ENCODE results near the gene ZMYM4.

Gene ZMYM4

GRCh38 chr1:35280006-35280405 lies 11.5 kb downstream of the ZMYM4 start:
- TF ChIP-seq, protein P1, sequence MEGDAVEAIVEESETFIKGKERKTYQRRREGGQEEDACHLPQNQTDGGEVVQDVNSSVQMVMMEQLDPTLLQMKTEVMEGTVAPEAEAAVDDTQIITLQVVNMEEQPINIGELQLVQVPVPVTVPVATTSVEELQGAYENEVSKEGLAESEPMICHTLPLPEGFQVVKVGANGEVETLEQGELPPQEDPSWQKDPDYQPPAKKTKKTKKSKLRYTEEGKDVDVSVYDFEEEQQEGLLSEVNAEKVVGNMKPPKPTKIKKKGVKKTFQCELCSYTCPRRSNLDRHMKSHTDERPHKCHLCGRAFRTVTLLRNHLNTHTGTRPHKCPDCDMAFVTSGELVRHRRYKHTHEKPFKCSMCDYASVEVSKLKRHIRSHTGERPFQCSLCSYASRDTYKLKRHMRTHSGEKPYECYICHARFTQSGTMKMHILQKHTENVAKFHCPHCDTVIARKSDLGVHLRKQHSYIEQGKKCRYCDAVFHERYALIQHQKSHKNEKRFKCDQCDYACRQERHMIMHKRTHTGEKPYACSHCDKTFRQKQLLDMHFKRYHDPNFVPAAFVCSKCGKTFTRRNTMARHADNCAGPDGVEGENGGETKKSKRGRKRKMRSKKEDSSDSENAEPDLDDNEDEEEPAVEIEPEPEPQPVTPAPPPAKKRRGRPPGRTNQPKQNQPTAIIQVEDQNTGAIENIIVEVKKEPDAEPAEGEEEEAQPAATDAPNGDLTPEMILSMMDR (IDR thresholded peaks at IDR 0.05; ENCODE audit: low read depth, low read length): no peak
- Histone ChIP-seq H3K9me3 (no peaks in the 10 kb centered on the region), H3K27me3 (no peaks in the 10 kb centered on the region), H3K36me3 (no peaks in the 10 kb centered on the region), H3K4me3 (ENCODE audit: low read depth, low read length) (no peak overlapping the region), H3K4me1 (no peaks in the 10 kb centered on the region)
- DNase-seq: no peak

- no peaks in the 10 kb centered on the region for H3K4me1 ChIP-seq
- H3K4me3 ChIP-seq (ENCODE audit: low read depth, low read length): no peak overlapping the region
- no peaks in the 10 kb centered on the region for H3K9me3 ChIP-seq
- no peaks in the 10 kb centered on the region for H3K36me3 ChIP-seq
- no peak for DNase-seq
- TF ChIP-seq, protein P1 (IDR thresholded peaks at IDR 0.05; ENCODE audit: low read depth, low read length): no peak
- H3K27me3 ChIP-seq: no peaks in the 10 kb centered on the region
These were observed 13.1 kb downstream of the ZMYM4 start for GRCh38 chr1:35281565-35281964.

DNA sequence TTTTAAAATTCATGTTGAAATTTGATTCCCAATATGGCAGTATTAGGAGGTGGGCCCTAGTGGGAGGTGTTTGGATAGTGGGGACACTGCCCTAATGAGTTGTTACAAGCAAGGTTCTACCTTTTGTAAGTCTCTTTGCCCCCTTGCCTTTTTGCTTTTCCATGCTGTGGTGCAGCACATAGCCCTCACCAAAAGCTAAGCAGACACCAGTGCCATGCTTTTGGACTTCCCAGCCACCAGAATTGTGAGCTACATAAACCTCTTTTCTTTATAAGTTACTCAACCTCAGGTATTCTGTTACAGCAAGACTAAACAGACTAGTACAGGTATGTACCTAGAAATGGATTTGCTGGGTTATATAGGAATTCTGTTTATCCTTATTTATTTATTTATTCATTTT lies 13.7 kb downstream of the ZMYM4 start:
- Histone ChIP-seq H3K27me3 (no peaks in the 10 kb centered on the region), H3K4me3 (ENCODE audit: low read depth, low read length) (no peak overlapping the region), H3K36me3 (no peaks in the 10 kb centered on the region), H3K4me1 (no peaks in the 10 kb centered on the region), H3K9me3 (no peaks in the 10 kb centered on the region)
- TF ChIP-seq, protein P1 (IDR thresholded peaks at IDR 0.05; ENCODE audit: low read depth, low read length): no peak
- no peak for DNase-seq

- TF ChIP-seq, protein P1 (IDR thresholded peaks at IDR 0.05; ENCODE audit: low read depth, low read length): no peak
- no peaks in the 10 kb centered on the region for H3K36me3 ChIP-seq
- no peak for DNase-seq
- no peaks in the 10 kb centered on the region for H3K9me3 ChIP-seq
- no peak overlapping the region for H3K4me3 ChIP-seq (ENCODE audit: low read depth, low read length)
- no peaks in the 10 kb centered on the region for H3K27me3 ChIP-seq
- H3K4me1 ChIP-seq: no peaks in the 10 kb centered on the region
These were observed 16.3 kb downstream of the ZMYM4 start for GRCh38 chr1:35284852-35285251.

DNA sequence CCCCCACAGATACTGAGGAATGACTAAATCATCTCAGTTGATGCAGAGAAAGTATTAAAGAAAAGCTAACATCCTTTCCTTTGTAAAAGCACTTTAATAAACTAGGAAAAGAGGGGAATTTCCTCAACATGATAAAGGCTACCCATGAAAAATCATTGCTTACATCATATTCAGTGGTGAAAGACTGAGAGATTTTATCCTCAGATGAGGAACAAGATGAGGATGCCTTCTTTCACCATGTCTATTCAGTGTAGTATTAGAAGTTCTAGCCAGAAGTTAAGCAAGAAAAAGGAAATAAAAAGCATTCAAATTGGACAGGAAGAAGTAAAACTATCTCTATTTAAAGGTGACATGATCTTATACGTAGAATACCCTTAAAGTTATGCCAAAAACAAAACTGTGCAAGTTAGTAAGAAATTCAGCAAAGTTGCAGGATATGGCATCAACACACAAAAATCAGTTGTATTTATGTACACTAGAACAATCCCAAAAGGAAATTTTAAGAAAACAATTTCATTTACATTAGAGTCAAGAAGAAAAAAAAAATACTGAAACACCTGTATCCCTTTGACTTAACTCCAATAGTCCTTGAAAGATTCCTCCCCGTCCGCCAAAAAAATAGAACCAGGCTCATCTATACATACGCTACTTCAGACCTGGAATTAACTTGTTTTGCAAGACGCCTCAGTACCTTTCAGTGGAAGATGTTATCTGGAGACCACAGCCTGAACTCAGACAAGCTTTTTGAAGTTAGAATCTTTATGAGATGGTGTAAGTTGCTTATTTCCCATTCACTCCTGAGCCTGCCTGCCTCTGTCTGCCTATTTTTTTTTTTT lies 17.5 kb downstream of the ZMYM4 start:
- TF ChIP-seq, protein P1 (IDR thresholded peaks at IDR 0.05; ENCODE audit: low read depth, low read length): no peak
- no peak for DNase-seq
- Histone ChIP-seq H3K4me3 (ENCODE audit: low read depth, low read length) (no peak overlapping the region), H3K27me3 (no peaks in the 10 kb centered on the region), H3K4me1 (no peaks in the 10 kb centered on the region), H3K36me3 (no peaks in the 10 kb centered on the region), H3K9me3 (no peaks in the 10 kb centered on the region)
